Trophoblast cell (in vitro differentiated cells and primary cell): Measurements from ENCODE around the gene TEX22.

Experiments used
- DNase-seq, 2 donors: peaks; one replicate each; pipeline ENCODE4 v3.0.0-alpha.2; 2016
- H2AFZ ChIP-seq: 2 replicates; pipeline ENCODE4 v1.6.1; 2013; ENCODE audit warnings: low read length, moderate library complexity, mild to moderate bottlenecking; ENCODE audit not compliant: insufficient read depth, poor library complexity
- H2AK5ac ChIP-seq: 2 replicates; pipeline ENCODE4 v1.6.1; 2013; ENCODE audit warnings: mild to moderate bottlenecking, low read length
- H2BK120ac ChIP-seq: 2 replicates; pipeline ENCODE4 v1.6.1; 2013; ENCODE audit warnings: low read length, mild to moderate bottlenecking, moderate library complexity; ENCODE audit not compliant: insufficient read depth, poor library complexity
- H2BK12ac ChIP-seq: 2 replicates; pipeline ENCODE4 v1.6.1; 2013; ENCODE audit warnings: mild to moderate bottlenecking, low read length, moderate library complexity
- H2BK5ac ChIP-seq: 2 replicates; pipeline ENCODE4 v1.6.1; 2013; ENCODE audit warnings: low read length, low read depth, moderate library complexity, mild to moderate bottlenecking; ENCODE audit not compliant: poor library complexity
- H3K14ac ChIP-seq: 2 replicates; pipeline ENCODE4 v1.6.1; 2013; ENCODE audit warnings: mild to moderate bottlenecking, low read length
- H3K18ac ChIP-seq: 2 replicates; pipeline ENCODE4 v1.6.1; 2013; ENCODE audit warnings: mild to moderate bottlenecking, low read length
- H3K23ac ChIP-seq: 2 replicates; pipeline ENCODE4 v1.6.1; 2013; ENCODE audit warnings: low read length
- H3K27ac ChIP-seq: 2 replicates; pipeline ENCODE4 v1.5.1; 2013; ENCODE audit warnings: low read depth, mild to moderate bottlenecking, inconsistent platforms, low read length, moderate library complexity
- H3K27me3 ChIP-seq: 2 replicates; pipeline ENCODE4 v1.6.1; 2013; ENCODE audit warnings: inconsistent platforms, mild to moderate bottlenecking, low read length, moderate library complexity; ENCODE audit not compliant: insufficient read depth
- H3K36me3 ChIP-seq, 2 experiments: 1 replicate in 1 of 2; 2 replicates in 1 of 2; pipeline ENCODE4 v1.6.1; 2013; ENCODE audit warnings: low read length in 2 of 2, mild to moderate bottlenecking in 2 of 2, moderate library complexity in 1 of 2; ENCODE audit not compliant: insufficient read depth in 2 of 2, control insufficient read depth in 1 of 2
- H3K4ac ChIP-seq: 2 replicates; pipeline ENCODE4 v1.6.1; 2013; ENCODE audit warnings: low read depth, mild to moderate bottlenecking, low read length, moderate library complexity
- H3K4me1 ChIP-seq, 2 experiments: 1 replicate in 1 of 2; 2 replicates in 1 of 2; pipeline ENCODE4 v1.6.1; 2013; ENCODE audit warnings: low read length in 2 of 2, mild to moderate bottlenecking in 2 of 2, moderate library complexity in 1 of 2; ENCODE audit not compliant: insufficient read depth in 2 of 2, control insufficient read depth in 1 of 2
- H3K4me2 ChIP-seq: 2 replicates; pipeline ENCODE4 v1.6.1; 2013; ENCODE audit warnings: inconsistent platforms, mild to moderate bottlenecking, low read length, moderate library complexity
- H3K4me3 ChIP-seq: 2 replicates; pipeline ENCODE4 v1.5.1; 2013; ENCODE audit warnings: mild to moderate bottlenecking, low read depth, low read length, inconsistent platforms
- H3K79me1 ChIP-seq: one replicate; pipeline ENCODE4 v1.6.1; 2013; ENCODE audit warnings: low read length
- H3K79me2 ChIP-seq: 2 replicates; pipeline ENCODE4 v1.6.1; 2013; ENCODE audit warnings: low read length, mild to moderate bottlenecking; ENCODE audit not compliant: control insufficient read depth, insufficient read depth, poor library complexity
- H3K9ac ChIP-seq: 2 replicates; pipeline ENCODE4 v1.6.1; 2013; ENCODE audit warnings: mild to moderate bottlenecking, low read length
- H3K9me3 ChIP-seq: 2 replicates; pipeline ENCODE4 v1.6.1; 2013; ENCODE audit warnings: low read depth, mild to moderate bottlenecking, control low read depth, inconsistent platforms, low read length; ENCODE audit not compliant: insufficient read depth
- H4K12ac ChIP-seq: 2 replicates; pipeline ENCODE4 v1.6.1; 2013; ENCODE audit warnings: low read depth, mild to moderate bottlenecking, low read length, moderate library complexity
- H4K8ac ChIP-seq: 2 replicates; pipeline ENCODE4 v1.6.1; 2013; ENCODE audit warnings: low read depth, mild to moderate bottlenecking, low read length, moderate library complexity
- H4K91ac ChIP-seq: one replicate; pipeline ENCODE4 v1.6.1; 2013; ENCODE audit warnings: low read depth, mild to moderate bottlenecking, low read length, moderate library complexity
- WGBS: extraction: QIAGEN DNeasy Blood & Tissue Kit; methylation state at CpG from one replicate; pipeline ENCODE4 v1.1.7; 2013; ENCODE audit warnings: missing lambda C conversion rate; ENCODE audit not compliant: insufficient read length, insufficient coverage; ENCODE audit errors: extremely low coverage; 5-methylcytosine and 5-hydroxymethylcytosine counted together

The TEX22 gene

DNA sequence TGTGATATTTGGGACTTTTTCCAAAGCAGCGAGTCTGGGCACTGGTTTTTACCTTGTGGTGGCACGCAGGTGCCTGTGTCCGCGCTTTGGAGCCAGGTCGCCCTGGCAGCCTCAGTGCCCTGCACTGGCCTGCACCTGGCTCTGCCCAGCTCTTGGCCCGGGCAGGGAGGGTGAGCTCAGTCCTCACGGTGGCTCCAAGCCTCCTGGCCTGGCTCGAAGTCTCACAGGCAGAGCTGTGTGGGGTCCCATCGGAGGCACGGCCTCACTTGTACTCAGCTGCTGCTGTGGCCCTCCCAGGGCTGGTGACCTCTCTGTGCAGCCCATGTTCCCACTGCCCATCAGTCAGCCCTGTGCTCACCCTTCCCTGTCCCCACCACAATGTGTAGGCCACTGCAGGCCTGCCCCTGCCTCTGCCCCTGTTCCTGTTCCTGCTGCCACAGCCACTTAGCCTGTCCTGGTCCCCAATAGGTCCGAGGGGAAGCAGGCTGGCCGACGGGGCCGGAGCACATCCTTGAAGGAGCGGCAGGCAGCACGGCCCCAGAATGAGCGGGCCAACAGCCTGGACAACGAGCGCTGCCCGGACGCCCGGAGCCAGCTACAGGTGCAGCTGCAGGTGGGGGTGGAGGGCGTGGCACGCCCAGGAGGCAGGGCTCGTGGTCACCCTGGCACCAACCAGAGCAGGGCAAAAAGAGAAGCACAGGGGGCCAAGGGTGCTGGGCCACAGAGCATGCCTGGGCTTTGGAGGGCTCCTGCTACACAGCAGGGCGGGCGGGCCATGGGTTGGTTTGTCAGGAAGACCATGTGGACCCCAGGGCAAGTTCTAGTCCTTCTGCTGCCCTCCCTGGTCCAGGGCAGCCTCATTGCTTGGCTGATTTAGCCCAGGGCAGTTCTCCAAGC lies 16.6 kb upstream of the TEX22 start:
- no peaks in the 10 kb centered on the region for H3K27me3 ChIP-seq
- WGBS: no CpG with 5 or more reads among the region's 27 CpGs
- no peaks in the 10 kb centered on the region for H3K4me1 ChIP-seq
- no peak overlapping the region for H4K8ac ChIP-seq
- H3K79me1 ChIP-seq: no peaks in the 10 kb centered on the region
- no peak overlapping the region for H2BK12ac ChIP-seq
- H2BK120ac ChIP-seq: no peak overlapping the region
- H3K9ac ChIP-seq: no peak overlapping the region
- no peak overlapping the region for H3K18ac ChIP-seq
- no peak overlapping the region for H3K23ac ChIP-seq
- no peak overlapping the region for H4K91ac ChIP-seq
- H2BK5ac ChIP-seq: no peak overlapping the region
- no peak for DNase-seq
- no peak overlapping the region for H4K12ac ChIP-seq
- no peak overlapping the region for H3K4ac ChIP-seq
- no peak overlapping the region for H2AFZ ChIP-seq
- no peaks in the 10 kb centered on the region for H3K79me2 ChIP-seq
- peaks cover 39 to 53% of the 10 kb centered on the region in 2 experiments for H3K36me3 ChIP-seq
- H3K27ac ChIP-seq: no peak overlapping the region
- no peak overlapping the region for H3K4me2 ChIP-seq
- no peak overlapping the region for H3K4me3 ChIP-seq
- H3K9me3 ChIP-seq: peaks cover 2% of the 10 kb centered on the region
- H3K14ac ChIP-seq: no peak overlapping the region
- H2AK5ac ChIP-seq: no peak overlapping the region

- no peak overlapping the region for H4K12ac ChIP-seq
- H4K91ac ChIP-seq: no peak overlapping the region
- peaks cover 2% of the 10 kb centered on the region for H3K9me3 ChIP-seq
- H3K27me3 ChIP-seq: no peaks in the 10 kb centered on the region
- no peak for DNase-seq
- no peak overlapping the region for H2BK5ac ChIP-seq
- no peaks in the 10 kb centered on the region for H3K79me2 ChIP-seq
- H2AFZ ChIP-seq: no peak overlapping the region
- no peak overlapping the region for H4K8ac ChIP-seq
- no peak overlapping the region for H3K4me2 ChIP-seq
- no peak overlapping the region for H3K4me3 ChIP-seq
- no peak overlapping the region for H3K27ac ChIP-seq
- no peaks in the 10 kb centered on the region for H3K79me1 ChIP-seq
- no peak overlapping the region for H2BK120ac ChIP-seq
- H3K36me3 ChIP-seq: peaks cover 41 to 59% of the 10 kb centered on the region in 2 experiments
- no CpG with 5 or more reads among the region's 26 CpGs for WGBS
- H3K14ac ChIP-seq: no peak overlapping the region
- no peak overlapping the region for H3K4ac ChIP-seq
- H3K18ac ChIP-seq: no peak overlapping the region
- no peaks in the 10 kb centered on the region for H3K4me1 ChIP-seq
- H3K23ac ChIP-seq: no peak overlapping the region
- H2AK5ac ChIP-seq: no peak overlapping the region
- no peak overlapping the region for H2BK12ac ChIP-seq
- H3K9ac ChIP-seq: no peak overlapping the region
These were observed 15.8 kb upstream of the TEX22 start for GRCh38 chr14:105382343-105383082.

- Histone ChIP-seq H2AFZ (no peak overlapping the region), H2BK120ac (no peak overlapping the region), H3K4me3 (no peak overlapping the region), H4K91ac (no peak overlapping the region), H3K4me1 (no peaks in the 10 kb centered on the region), H3K9me3 (peaks cover 2% of the 10 kb centered on the region), H3K18ac (no peak overlapping the region), H3K4me2 (no peak overlapping the region), H3K14ac (no peak overlapping the region), H4K12ac (no peak overlapping the region), H2BK5ac (no peak overlapping the region), H3K36me3 (peaks cover 44 to 62% of the 10 kb centered on the region in 2 experiments), H3K4ac (no peak overlapping the region), H3K79me1 (no peaks in the 10 kb centered on the region), H3K9ac (no peak overlapping the region), H3K23ac (no peak overlapping the region), H4K8ac (no peak overlapping the region), H3K79me2 (no peaks in the 10 kb centered on the region), H3K27me3 (no peaks in the 10 kb centered on the region), H2BK12ac (no peak overlapping the region), H2AK5ac (no peak overlapping the region), H3K27ac (no peak overlapping the region)
- no peak for DNase-seq
- WGBS: no CpG with 5 or more reads among the region's 32 CpGs
These were observed 15.1 kb upstream of the TEX22 start for GRCh38 chr14:105383083-105383730.

DNA sequence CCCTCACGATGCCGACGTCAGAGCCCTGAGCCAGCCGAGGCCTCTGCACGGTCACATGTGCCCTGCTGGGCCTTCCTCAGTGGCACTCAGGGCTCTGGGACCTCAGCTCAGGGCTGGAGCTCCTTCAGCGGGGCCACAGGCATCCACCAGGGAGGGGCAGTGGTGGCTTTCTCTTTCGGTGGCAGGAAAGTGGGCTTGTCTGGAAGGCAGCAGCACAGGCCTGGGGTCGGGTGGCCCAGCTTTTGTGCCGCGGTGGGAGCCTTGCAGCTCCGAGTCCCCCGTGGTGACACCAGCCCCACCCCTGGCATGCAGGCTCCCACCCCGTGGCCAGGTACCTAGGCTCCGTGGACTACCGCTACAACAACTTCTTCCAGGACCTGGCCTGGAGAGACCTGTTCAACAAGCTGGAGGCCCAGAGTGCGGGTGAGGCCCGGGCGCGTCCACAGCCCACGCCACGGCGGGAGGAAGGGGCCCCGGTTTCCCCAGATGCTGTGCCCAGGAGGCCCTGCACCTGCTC lies 14.2 kb upstream of the TEX22 start:
- H3K27ac ChIP-seq: no peak overlapping the region
- no peak overlapping the region for H3K14ac ChIP-seq
- no peak overlapping the region for H3K18ac ChIP-seq
- no peak overlapping the region for H3K9ac ChIP-seq
- H2BK120ac ChIP-seq: no peak overlapping the region
- no peak overlapping the region for H4K91ac ChIP-seq
- H3K9me3 ChIP-seq: peaks cover 2% of the 10 kb centered on the region
- no peaks in the 10 kb centered on the region for H3K4me1 ChIP-seq
- H4K8ac ChIP-seq: no peak overlapping the region
- H3K4me3 ChIP-seq: no peak overlapping the region
- H3K79me2 ChIP-seq: no peaks in the 10 kb centered on the region
- H4K12ac ChIP-seq: no peak overlapping the region
- WGBS: no CpG with 5 or more reads among the region's 23 CpGs
- no peak for DNase-seq
- no peak overlapping the region for H2BK12ac ChIP-seq
- H3K4ac ChIP-seq: no peak overlapping the region
- no peak overlapping the region for H3K4me2 ChIP-seq
- no peaks in the 10 kb centered on the region for H3K79me1 ChIP-seq
- no peak overlapping the region for H2AK5ac ChIP-seq
- no peak overlapping the region for H2BK5ac ChIP-seq
- H3K23ac ChIP-seq: no peak overlapping the region
- no peak overlapping the region for H2AFZ ChIP-seq
- H3K27me3 ChIP-seq: no peaks in the 10 kb centered on the region
- peaks cover 44 to 62% of the 10 kb centered on the region in 2 experiments for H3K36me3 ChIP-seq
